ENCODE results near the gene OR1K1.

DNA sequence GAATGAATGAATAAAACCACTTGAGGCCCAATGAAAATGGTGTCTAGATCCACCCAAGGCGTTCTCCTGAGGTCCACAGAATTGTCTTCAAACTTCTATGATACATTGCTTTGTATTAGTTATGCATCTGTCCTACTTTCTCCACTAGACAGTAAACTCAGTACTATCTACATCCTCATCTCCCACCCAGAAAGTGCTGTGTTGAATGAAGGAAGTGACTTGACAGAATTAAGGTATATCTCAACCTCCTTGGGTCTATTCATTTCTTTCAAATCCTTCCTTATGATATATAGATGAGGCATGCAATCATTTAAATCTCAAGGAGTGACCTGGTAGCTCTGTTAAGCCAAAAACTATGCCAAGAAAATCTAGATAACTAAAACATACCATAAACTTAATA lies 44.2 kb downstream of the OR1K1 start:
- TF ChIP-seq, protein P1, sequence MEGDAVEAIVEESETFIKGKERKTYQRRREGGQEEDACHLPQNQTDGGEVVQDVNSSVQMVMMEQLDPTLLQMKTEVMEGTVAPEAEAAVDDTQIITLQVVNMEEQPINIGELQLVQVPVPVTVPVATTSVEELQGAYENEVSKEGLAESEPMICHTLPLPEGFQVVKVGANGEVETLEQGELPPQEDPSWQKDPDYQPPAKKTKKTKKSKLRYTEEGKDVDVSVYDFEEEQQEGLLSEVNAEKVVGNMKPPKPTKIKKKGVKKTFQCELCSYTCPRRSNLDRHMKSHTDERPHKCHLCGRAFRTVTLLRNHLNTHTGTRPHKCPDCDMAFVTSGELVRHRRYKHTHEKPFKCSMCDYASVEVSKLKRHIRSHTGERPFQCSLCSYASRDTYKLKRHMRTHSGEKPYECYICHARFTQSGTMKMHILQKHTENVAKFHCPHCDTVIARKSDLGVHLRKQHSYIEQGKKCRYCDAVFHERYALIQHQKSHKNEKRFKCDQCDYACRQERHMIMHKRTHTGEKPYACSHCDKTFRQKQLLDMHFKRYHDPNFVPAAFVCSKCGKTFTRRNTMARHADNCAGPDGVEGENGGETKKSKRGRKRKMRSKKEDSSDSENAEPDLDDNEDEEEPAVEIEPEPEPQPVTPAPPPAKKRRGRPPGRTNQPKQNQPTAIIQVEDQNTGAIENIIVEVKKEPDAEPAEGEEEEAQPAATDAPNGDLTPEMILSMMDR (IDR thresholded peaks at IDR 0.05 in 2 of 3, conservative IDR thresholded peaks at IDR 0.05 in 1 of 3; ENCODE audit: borderline replicate concordance in 1 of 3, insufficient read depth in 1 of 3, low read depth in 2 of 3, low read length in 2 of 3), result no peak
- TF ChIP-seq EZH2 (IDR thresholded peaks at IDR 0.05), result no peak
- no peak for TF ChIP-seq POLR2AphosphoS5 (IDR thresholded peaks at IDR 0.05; ENCODE audit: low read depth, low read length)
- TF ChIP-seq, protein P2, sequence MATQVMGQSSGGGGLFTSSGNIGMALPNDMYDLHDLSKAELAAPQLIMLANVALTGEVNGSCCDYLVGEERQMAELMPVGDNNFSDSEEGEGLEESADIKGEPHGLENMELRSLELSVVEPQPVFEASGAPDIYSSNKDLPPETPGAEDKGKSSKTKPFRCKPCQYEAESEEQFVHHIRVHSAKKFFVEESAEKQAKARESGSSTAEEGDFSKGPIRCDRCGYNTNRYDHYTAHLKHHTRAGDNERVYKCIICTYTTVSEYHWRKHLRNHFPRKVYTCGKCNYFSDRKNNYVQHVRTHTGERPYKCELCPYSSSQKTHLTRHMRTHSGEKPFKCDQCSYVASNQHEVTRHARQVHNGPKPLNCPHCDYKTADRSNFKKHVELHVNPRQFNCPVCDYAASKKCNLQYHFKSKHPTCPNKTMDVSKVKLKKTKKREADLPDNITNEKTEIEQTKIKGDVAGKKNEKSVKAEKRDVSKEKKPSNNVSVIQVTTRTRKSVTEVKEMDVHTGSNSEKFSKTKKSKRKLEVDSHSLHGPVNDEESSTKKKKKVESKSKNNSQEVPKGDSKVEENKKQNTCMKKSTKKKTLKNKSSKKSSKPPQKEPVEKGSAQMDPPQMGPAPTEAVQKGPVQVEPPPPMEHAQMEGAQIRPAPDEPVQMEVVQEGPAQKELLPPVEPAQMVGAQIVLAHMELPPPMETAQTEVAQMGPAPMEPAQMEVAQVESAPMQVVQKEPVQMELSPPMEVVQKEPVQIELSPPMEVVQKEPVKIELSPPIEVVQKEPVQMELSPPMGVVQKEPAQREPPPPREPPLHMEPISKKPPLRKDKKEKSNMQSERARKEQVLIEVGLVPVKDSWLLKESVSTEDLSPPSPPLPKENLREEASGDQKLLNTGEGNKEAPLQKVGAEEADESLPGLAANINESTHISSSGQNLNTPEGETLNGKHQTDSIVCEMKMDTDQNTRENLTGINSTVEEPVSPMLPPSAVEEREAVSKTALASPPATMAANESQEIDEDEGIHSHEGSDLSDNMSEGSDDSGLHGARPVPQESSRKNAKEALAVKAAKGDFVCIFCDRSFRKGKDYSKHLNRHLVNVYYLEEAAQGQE (IDR thresholded peaks at IDR 0.05; ENCODE audit: low read depth), result no peak
- TF ChIP-seq, protein P3, sequence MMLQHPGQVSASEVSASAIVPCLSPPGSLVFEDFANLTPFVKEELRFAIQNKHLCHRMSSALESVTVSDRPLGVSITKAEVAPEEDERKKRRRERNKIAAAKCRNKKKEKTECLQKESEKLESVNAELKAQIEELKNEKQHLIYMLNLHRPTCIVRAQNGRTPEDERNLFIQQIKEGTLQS (IDR thresholded peaks at IDR 0.05), result no peak
- TF ChIP-seq, protein P4, sequence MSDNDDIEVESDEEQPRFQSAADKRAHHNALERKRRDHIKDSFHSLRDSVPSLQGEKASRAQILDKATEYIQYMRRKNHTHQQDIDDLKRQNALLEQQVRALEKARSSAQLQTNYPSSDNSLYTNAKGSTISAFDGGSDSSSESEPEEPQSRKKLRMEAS (IDR thresholded peaks at IDR 0.05), result no peak
- no peak for TF ChIP-seq ZNF274 (IDR thresholded peaks at IDR 0.05; ENCODE audit: low read depth, low read length)
- TF ChIP-seq CBX3 (IDR thresholded peaks at IDR 0.05; ENCODE audit: low read depth), result no peak
- TF ChIP-seq POLR2A (IDR thresholded peaks at IDR 0.05; ENCODE audit: borderline replicate concordance, extremely low read depth, insufficient read depth, insufficient read length), result no peak
- no peak for TF ChIP-seq EZH2phosphoT487 (IDR thresholded peaks at IDR 0.05; ENCODE audit: borderline replicate concordance)
- no peak for TF ChIP-seq RAD21 (IDR thresholded peaks at IDR 0.05; ENCODE audit: low read depth)
- TF ChIP-seq CEBPB (IDR thresholded peaks at IDR 0.05; ENCODE audit: low read depth), result no peak
- TF ChIP-seq ZFX (IDR thresholded peaks at IDR 0.05), result no peak
- no peak for TF ChIP-seq JUND (IDR thresholded peaks at IDR 0.05)

Data from HCT116 (cell line).